Activated naive CD8-positive, alpha-beta T cell treated with anti-CD3 and anti-CD28 coated beads for 36 hours (primary cell): ENCODE measurements around the gene MED26. TPM values are rescaled to one million over a fixed set of nuclear protein-coding genes. Genes with fewer than 3 reads are reported as not detected.
"Not testable (repeated sequence)": the region's sequence is repeated elsewhere in the genome, so short reads cannot be mapped to it uniquely, and the experiment has no call there.

Source experiments
- DNase-seq: peaks from one replicate; pipeline ENCODE4 v3.0.0; 2021
- H3K27ac Mint-ChIP-seq: one replicate; pipeline ENCODE4 v1.8.0; 2022; ENCODE audit warnings: mild to moderate bottlenecking, moderate library complexity, mixed read lengths
- H3K27me3 Mint-ChIP-seq: one replicate; pipeline ENCODE4 v1.8.0; 2022; ENCODE audit warnings: mild to moderate bottlenecking, mixed read lengths
- H3K36me3 Mint-ChIP-seq: one replicate; pipeline ENCODE4 v1.8.0; 2021; ENCODE audit warnings: mild to moderate bottlenecking, mixed read lengths
- H3K4me1 Mint-ChIP-seq: one replicate; pipeline ENCODE4 v1.8.0; 2021; ENCODE audit warnings: mixed read lengths
- H3K4me3 Mint-ChIP-seq: one replicate; pipeline ENCODE4 v1.8.0; 2022; ENCODE audit warnings: mild to moderate bottlenecking, moderate library complexity, mixed read lengths
- H3K9me3 Mint-ChIP-seq: one replicate; pipeline ENCODE4 v1.8.0; 2022; ENCODE audit warnings: mixed read lengths
- total RNA-seq, 2 experiments: library from RNA; stranded (reverse); gene quantifications; one replicate each; pipeline ENCODE4 v1.2.3, GENCODE V29; 2021

MED26 gene
- total RNA-seq, 2 experiments from 2014 or later: 16.0 to 17.2 TPM

DNA sequence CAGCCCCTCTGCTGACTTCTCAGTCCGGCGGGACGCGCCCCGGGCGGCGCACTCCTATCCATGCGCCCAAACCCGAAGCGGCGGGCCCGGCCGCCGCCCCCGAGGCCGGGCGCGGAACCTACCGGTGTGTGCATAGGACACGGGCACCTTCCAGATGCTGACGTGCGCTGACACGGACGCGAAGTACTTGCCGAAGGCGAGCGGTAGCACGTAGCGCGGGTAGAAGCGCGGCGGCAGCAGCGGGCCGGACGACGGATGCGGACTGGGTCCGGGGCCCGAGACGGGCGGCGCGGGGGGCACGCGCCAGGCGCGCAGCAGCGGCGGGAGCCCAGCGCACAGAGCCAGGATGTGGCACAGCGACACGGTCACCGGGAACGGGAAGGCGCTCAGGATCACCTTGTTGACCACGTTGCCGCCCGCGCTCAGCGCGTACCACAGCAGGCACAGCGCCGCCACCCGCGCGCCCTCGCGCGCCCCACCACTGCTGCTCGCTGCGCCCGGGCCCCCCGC, 56.1 kb downstream of the MED26 start:
- Mint-ChIP-seq H3K4me3 (peak overlapping the region; percentile 95), H3K4me1 (peaks cover 43% of the 10 kb centered on the region), H3K27ac (peak overlapping the region; percentile 84), H3K9me3 (no peaks in the 10 kb centered on the region), H3K36me3 (peaks cover 40% of the 10 kb centered on the region), H3K27me3 (no peaks in the 10 kb centered on the region)
- DNase-seq: peak; percentile 56

DNA sequence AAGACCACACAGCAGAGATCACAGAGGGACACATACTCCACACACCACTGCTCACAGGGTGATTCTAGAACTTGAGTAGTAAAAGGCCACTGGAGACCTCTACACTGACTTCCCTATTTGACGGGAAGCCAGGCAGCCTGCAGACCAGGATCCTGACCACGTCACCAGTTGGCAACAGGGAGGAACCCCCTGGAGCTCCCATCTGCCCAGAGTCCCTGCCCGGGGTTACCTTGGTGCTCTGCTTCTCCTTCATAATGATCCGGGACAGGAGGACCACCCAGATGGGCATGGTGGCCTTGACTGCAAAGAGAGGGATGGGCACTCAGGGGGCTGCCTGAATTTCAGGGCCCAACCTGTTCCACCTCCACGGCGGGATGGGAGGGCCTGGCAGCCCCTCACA, 56.7 kb downstream of the MED26 start:
- H3K9me3 Mint-ChIP-seq: no peaks in the 10 kb centered on the region
- DNase-seq: no peak
- H3K27ac Mint-ChIP-seq: peak overlapping the region; percentile 84
- no peaks in the 10 kb centered on the region for H3K27me3 Mint-ChIP-seq
- peak overlapping the region; percentile 95 for H3K4me3 Mint-ChIP-seq
- H3K4me1 Mint-ChIP-seq: peaks cover 48% of the 10 kb centered on the region
- peaks cover 44% of the 10 kb centered on the region for H3K36me3 Mint-ChIP-seq

GRCh38 chr19:16569609-16570320, 58.2 kb downstream of the MED26 start:
- H3K36me3 Mint-ChIP-seq: peaks cover 47% of the 10 kb centered on the region
- H3K27ac Mint-ChIP-seq: no peak overlapping the region
- no peak for DNase-seq
- H3K4me1 Mint-ChIP-seq: peaks cover 45% of the 10 kb centered on the region
- H3K4me3 Mint-ChIP-seq: no peak overlapping the region
- H3K27me3 Mint-ChIP-seq: no peaks in the 10 kb centered on the region
- no peaks in the 10 kb centered on the region for H3K9me3 Mint-ChIP-seq

- no peak for DNase-seq
- Mint-ChIP-seq H3K27me3 (no peaks in the 10 kb centered on the region), H3K9me3 (no peaks in the 10 kb centered on the region), H3K36me3 (peaks cover 42% of the 10 kb centered on the region), H3K4me3 (no peak overlapping the region), H3K4me1 (peaks cover 27% of the 10 kb centered on the region), H3K27ac (peak overlapping the region; percentile 93)
These were observed 61.3 kb downstream of the MED26 start for GRCh38 chr19:16566702-16567101.

- H3K36me3 Mint-ChIP-seq: peaks cover 40% of the 10 kb centered on the region
- H3K27ac Mint-ChIP-seq: peak overlapping the region; percentile 93
- H3K27me3 Mint-ChIP-seq: no peaks in the 10 kb centered on the region
- peak; percentile 46 for DNase-seq
- no peaks in the 10 kb centered on the region for H3K9me3 Mint-ChIP-seq
- H3K4me1 Mint-ChIP-seq: peaks cover 26% of the 10 kb centered on the region
- peak overlapping the region; percentile 52 for H3K4me3 Mint-ChIP-seq
These were observed 61.8 kb downstream of the MED26 start for GRCh38 chr19:16566161-16566560.

DNA sequence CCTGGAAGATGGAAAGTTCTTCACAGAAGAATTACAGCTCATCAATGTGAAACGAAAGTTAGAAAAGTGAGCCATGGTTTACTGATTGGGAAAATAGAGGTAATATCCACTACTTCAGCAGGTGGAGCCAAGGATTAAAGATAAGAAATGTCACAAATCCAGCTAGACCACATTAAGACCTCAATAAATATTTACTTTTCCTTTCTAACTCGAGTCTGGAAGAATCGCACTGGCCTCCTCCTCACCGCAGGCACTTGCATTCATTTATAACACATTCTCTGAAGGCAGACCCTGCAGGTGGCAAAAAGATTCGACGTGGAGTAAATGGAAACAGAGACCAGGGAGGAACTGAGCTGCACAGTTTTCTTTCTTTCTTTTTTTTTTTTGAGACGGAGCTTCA, 63.2 kb downstream of the MED26 start:
- no peaks in the 10 kb centered on the region for H3K9me3 Mint-ChIP-seq
- DNase-seq: no peak
- peaks cover 42% of the 10 kb centered on the region for H3K36me3 Mint-ChIP-seq
- H3K27ac Mint-ChIP-seq: no peak overlapping the region
- peaks cover 21% of the 10 kb centered on the region for H3K4me1 Mint-ChIP-seq
- no peaks in the 10 kb centered on the region for H3K27me3 Mint-ChIP-seq
- H3K4me3 Mint-ChIP-seq: no peak overlapping the region

DNA sequence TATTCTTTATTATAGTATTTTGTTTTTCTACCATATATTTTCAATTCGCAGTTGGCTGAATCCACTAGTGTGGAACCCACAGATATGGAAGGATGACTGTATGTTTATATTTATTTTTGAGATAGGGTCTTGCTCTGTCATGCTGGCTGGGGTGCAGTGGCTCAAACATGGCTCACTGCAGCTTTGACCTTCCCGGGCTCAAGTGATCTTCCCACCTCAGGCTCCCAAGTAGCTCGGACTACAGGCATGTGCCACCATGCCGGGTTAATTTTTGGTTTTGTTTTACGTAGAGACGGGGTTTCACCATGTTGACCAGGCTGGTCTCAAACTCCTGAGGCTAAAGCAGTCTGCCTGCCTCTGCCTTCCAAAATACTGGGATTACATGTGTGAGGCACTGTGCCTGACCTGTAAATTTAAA, 65.4 kb downstream of the MED26 start:
- no peak overlapping the region for H3K27ac Mint-ChIP-seq
- H3K9me3 Mint-ChIP-seq: no peaks in the 10 kb centered on the region
- no peak overlapping the region for H3K4me3 Mint-ChIP-seq
- no peaks in the 10 kb centered on the region for H3K27me3 Mint-ChIP-seq
- peaks cover 14% of the 10 kb centered on the region for H3K4me1 Mint-ChIP-seq
- H3K36me3 Mint-ChIP-seq: peaks cover 33% of the 10 kb centered on the region
- no peak for DNase-seq

GRCh38 chr19:16561382-16561781, 66.6 kb downstream of the MED26 start:
- H3K36me3 Mint-ChIP-seq: peaks cover 35% of the 10 kb centered on the region
- no peak overlapping the region for H3K27ac Mint-ChIP-seq
- no peaks in the 10 kb centered on the region for H3K9me3 Mint-ChIP-seq
- H3K27me3 Mint-ChIP-seq: no peaks in the 10 kb centered on the region
- DNase-seq: no peak
- H3K4me3 Mint-ChIP-seq: no peak overlapping the region
- peaks cover 8% of the 10 kb centered on the region for H3K4me1 Mint-ChIP-seq

DNA sequence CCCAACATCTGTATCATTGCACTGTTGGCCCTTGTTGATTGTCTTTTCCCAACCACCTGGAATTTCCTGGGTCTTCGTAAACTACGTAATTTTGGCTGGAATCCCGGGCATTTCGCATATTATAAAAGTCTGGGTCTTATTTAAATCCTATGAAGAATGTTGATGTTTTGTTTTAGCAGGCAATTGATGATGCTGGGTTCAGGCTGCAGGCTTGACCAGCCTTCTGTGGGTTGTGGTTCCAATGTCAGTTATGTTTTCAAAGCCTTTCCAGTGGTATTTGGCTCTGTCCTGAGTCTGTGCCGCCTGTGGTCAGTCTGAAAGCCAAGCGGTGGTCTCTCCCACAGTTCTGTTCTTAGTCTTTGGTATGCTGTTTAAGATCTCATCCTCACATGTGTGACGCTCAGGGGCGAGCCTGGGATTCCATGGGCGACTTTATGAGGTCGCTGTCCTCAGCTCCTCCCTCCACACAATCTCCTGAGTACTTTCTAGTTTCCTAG, 68.2 kb downstream of the MED26 start:
- no peaks in the 10 kb centered on the region for H3K27me3 Mint-ChIP-seq
- no peaks in the 10 kb centered on the region for H3K9me3 Mint-ChIP-seq
- DNase-seq: no peak
- peaks cover 29% of the 10 kb centered on the region for H3K36me3 Mint-ChIP-seq
- no peak overlapping the region for H3K27ac Mint-ChIP-seq
- H3K4me3 Mint-ChIP-seq: no peak overlapping the region
- H3K4me1 Mint-ChIP-seq: peaks cover under 1% of the 10 kb centered on the region

- H3K9me3 Mint-ChIP-seq: no peaks in the 10 kb centered on the region
- no peak for DNase-seq
- peaks cover 4% of the 10 kb centered on the region for H3K4me1 Mint-ChIP-seq
- no peak overlapping the region for H3K27ac Mint-ChIP-seq
- no peak overlapping the region for H3K4me3 Mint-ChIP-seq
- H3K27me3 Mint-ChIP-seq: no peaks in the 10 kb centered on the region
- peaks cover 25% of the 10 kb centered on the region for H3K36me3 Mint-ChIP-seq
These were observed 73.2 kb downstream of the MED26 start for GRCh38 chr19:16554776-16555175.

DNA sequence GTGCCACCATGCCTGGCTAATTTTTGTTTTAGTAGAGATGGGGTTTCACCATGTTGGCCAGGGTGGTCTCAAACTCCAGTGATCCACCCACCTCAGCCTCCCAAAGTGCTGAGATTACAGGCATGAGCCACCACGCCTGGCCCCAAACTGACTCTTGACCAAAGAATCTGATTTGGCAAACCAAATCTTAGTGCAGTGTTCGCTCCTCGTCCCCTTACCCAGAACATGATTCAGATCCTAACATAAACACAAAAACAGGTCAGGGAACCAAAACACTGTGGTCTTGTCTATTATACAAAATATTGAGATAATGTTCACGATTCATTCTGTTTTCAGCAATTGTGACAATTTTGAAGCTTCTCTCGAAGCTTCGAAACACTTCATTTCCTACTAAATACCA, 76.1 kb downstream of the MED26 start:
- H3K9me3 Mint-ChIP-seq, H3K4me3 Mint-ChIP-seq, DNase-seq, H3K27me3 Mint-ChIP-seq, H3K4me1 Mint-ChIP-seq, H3K27ac Mint-ChIP-seq: not testable (repeated sequence)
- peaks cover 15% of the 10 kb centered on the region for H3K36me3 Mint-ChIP-seq

DNA sequence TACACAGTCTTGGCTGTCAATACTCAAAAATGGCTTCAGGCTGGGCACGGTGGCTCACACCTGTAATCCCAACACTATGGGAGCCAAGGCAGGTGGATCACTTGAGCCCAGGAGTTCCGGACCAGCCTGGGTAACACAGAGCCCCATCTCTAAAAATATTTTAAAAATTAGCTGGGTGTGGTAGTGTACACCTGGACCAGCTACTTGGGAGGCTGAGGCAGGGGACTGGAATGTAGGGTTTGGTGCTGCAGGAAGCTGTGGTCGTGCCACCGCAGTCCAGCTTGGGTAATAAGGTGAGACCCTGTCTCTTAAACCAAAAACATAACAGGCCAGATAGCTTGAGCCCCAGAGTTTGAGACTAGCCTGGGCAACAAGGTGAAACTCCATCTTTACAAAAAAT, 79.0 kb downstream of the MED26 start:
- H3K27ac Mint-ChIP-seq: no peak overlapping the region

DNA sequence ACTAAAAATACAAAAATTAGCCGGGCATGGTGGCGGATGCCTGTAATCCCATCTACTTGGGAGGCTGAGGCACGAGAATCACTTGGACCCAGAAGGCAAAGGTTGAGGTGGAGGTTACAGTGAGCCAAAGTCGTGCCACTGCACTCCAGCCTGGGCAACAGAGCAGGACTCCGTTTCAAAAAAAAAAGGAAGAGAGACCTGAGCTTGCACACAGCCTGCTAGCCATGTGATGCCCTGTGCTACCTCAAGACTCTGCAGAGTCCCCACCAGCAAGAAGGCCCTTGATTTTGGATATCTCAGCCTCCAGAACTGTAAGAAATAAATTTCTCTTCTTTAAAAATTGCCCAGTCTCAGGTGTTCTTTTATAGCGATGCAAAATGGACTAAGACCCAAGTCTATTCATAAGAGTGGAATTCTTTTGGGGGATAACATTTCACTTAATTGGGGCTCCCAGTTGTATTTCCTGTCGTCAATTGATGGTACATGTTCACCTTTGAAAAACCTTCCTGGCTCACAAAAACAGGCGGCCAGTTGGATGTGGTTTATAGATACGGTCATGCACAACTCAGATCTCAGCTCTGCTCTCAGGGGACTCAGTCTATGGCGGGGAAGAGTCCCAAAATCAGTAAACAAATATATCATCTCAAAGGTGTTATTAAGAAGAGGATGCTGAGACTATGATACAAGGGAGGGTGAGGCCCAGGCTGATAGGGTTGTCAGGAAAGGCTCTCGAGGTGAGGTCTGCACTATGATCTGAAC, 83.4 kb downstream of the MED26 start:
- Mint-ChIP-seq H3K27me3 (no peaks in the 10 kb centered on the region), H3K9me3 (no peaks in the 10 kb centered on the region), H3K36me3 (peaks cover 27% of the 10 kb centered on the region), H3K4me1 (peaks cover 27% of the 10 kb centered on the region), H3K27ac (no peak overlapping the region), H3K4me3 (peak overlapping the region; percentile 34)
- no peak for DNase-seq

More for the DNA sequence above, 79.0 kb downstream of the MED26 start:
- DNase-seq: no peak
- Mint-ChIP-seq H3K9me3 (no peaks in the 10 kb centered on the region), H3K4me3 (no peak overlapping the region), H3K4me1 (peaks cover 15% of the 10 kb centered on the region), H3K36me3 (peaks cover 9% of the 10 kb centered on the region), H3K27me3 (no peaks in the 10 kb centered on the region)

- Mint-ChIP-seq H3K4me3 (peak overlapping the region; percentile 96), H3K36me3 (peaks cover 33% of the 10 kb centered on the region), H3K27ac (peak overlapping the region; percentile 94), H3K4me1 (peaks cover 33% of the 10 kb centered on the region)
- not testable (repeated sequence) for DNase-seq, H3K9me3 Mint-ChIP-seq, H3K27me3 Mint-ChIP-seq
These were observed 84.3 kb downstream of the MED26 start for GRCh38 chr19:16543734-16544133.

DNA sequence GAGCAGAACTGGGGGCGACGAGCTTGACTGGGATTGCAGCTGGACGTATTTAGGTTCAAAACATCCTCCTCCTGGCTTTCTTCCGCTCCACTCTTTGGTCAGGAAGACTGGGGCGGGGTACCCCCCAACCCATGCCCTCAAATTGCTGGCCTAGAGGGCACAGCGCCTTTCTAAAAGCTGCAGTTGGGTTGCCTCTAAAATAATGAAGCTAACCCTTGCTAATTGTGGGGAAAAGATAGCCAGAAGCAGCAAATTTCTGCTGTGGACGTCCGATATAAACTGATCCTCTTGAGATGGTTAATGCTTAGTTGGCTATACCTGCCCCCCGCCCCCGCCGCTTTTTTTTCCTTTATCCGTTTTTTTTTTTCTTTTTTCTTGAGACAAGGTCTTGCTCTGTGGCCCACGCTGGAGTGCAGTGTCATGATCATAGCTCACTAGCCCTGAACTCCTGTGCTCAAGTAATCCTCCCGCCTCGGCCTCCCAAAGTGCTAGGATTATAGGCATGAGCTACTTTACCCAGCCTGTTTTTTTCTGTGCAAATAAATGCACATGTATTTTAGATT, 85.0 kb downstream of the MED26 start:
- Mint-ChIP-seq H3K27me3 (no peaks in the 10 kb centered on the region), H3K36me3 (peaks cover 41% of the 10 kb centered on the region), H3K27ac (peak overlapping the region; percentile 94), H3K9me3 (no peaks in the 10 kb centered on the region), H3K4me1 (peaks cover 41% of the 10 kb centered on the region), H3K4me3 (peak overlapping the region; percentile 96)
- DNase-seq: no peak
